K562 (cell line): ENCODE measurements around the gene MRNIP. TPM values are rescaled to one million over a fixed set of nuclear protein-coding genes. Genes with fewer than 3 reads are reported as not detected.
A peak's percentile ranks its signal among the peaks of the same experiment; 100 is the strongest.

Experiments used
- ARID4B ChIP-seq: sonication (generic); formaldehyde crosslinking; IDR thresholded peaks from 2 replicates; pipeline ENCODE4 v1.8.0; 2022; ENCODE audit warnings: mild to moderate bottlenecking, missing genetic modification reagents
- E2F4 ChIP-seq: sonication (generic); formaldehyde crosslinking; IDR thresholded peaks from 2 replicates; pipeline ENCODE4 v1.8.0; 2022; ENCODE audit warnings: mild to moderate bottlenecking, low read depth, missing genetic modification reagents
- HBP1 ChIP-seq: fragments of 450-650 bp; formaldehyde crosslinking; IDR thresholded peaks from 2 replicates; pipeline ENCODE4 v1.4.0; 2022; ENCODE audit warnings: missing genetic modification characterization
- HMG20B ChIP-seq: fragments of 250-450 bp; sonication (Bioruptor Pico); IDR thresholded peaks from 2 replicates; pipeline ENCODE4 v1.5.0; 2021; ENCODE audit warnings: mild to moderate bottlenecking
- MEF2A ChIP-seq: IDR thresholded peaks from 2 replicates; pipeline ENCODE4 v1.6.1; 2011; ENCODE audit warnings: low read depth, mild to moderate bottlenecking, low read length, moderate library complexity; ENCODE audit not compliant: control insufficient read depth
- NCOA6 ChIP-seq: fragments of 450-650 bp; IDR thresholded peaks from 2 replicates; pipeline ENCODE4 v1.6.1; 2017; ENCODE audit warnings: mild to moderate bottlenecking
- PRPF4 ChIP-seq: fragments of 200-400 bp; formaldehyde crosslinking; IDR thresholded peaks from one replicate; pipeline ENCODE4 v1.6.1; 2017; ENCODE audit warnings: low read length, low read depth, mild to moderate bottlenecking; ENCODE audit not compliant: insufficient read depth, poor library complexity, severe bottlenecking
- RBM14 ChIP-seq: fragments of 200-400 bp; formaldehyde crosslinking; IDR thresholded peaks from 2 replicates; pipeline ENCODE4 v1.6.1; 2018; ENCODE audit warnings: low read depth, mild to moderate bottlenecking, low read length, moderate library complexity, borderline replicate concordance; ENCODE audit not compliant: insufficient read depth
- RBM25 ChIP-seq: fragments of 200-400 bp; formaldehyde crosslinking; IDR thresholded peaks from 2 replicates; pipeline ENCODE4 v1.6.1; 2018; ENCODE audit warnings: low read length, low read depth, moderate library complexity; ENCODE audit not compliant: severe bottlenecking
- RCOR1 ChIP-seq, 2 experiments: IDR thresholded peaks; 2 replicates each; pipeline ENCODE4 v1.6.1; 2012; ENCODE audit warnings: low read depth in 2 of 2, low read length in 2 of 2, borderline replicate concordance in 1 of 2, improper control_type of control experiment in 1 of 2
- SMAD1 ChIP-seq: fragments of 150-350 bp; IDR thresholded peaks from 2 replicates; pipeline ENCODE4 v1.6.1; 2014; ENCODE audit warnings: low read length, low read depth; ENCODE audit not compliant: partially characterized antibody
- STAT5B ChIP-seq: fragments of 250-450 bp; sonication (Bioruptor Pico); IDR thresholded peaks from 2 replicates; pipeline ENCODE4 v1.8.0; 2021; ENCODE audit warnings: mild to moderate bottlenecking, inconsistent platforms
- TGIF2 ChIP-seq: sonication (generic); formaldehyde crosslinking; IDR thresholded peaks from 2 replicates; pipeline ENCODE4 v1.8.1; 2022; ENCODE audit warnings: mild to moderate bottlenecking, missing genetic modification reagents, moderate library complexity
- ZBTB12 ChIP-seq: fragments of 250-450 bp; sonication (Bioruptor Pico); IDR thresholded peaks from 2 replicates; pipeline ENCODE4 v1.4.0; 2020
- ZFPM2 ChIP-seq: fragments of 250-450 bp; sonication (Bioruptor Pico); IDR thresholded peaks from 2 replicates; pipeline ENCODE4 v1.5.1; 2022; ENCODE audit warnings: mild to moderate bottlenecking
- ZNF146 ChIP-seq: IDR thresholded peaks from one replicate; pipeline ENCODE4 v1.6.1; 2018; ENCODE audit warnings: missing compliant biosample characterization; ENCODE audit not compliant: unreplicated experiment
- ZNF512 ChIP-seq: IDR thresholded peaks from 2 replicates; pipeline ENCODE4 v1.6.1; 2016; ENCODE audit warnings: missing genetic modification characterization, missing compliant biosample characterization
- polyA plus RNA-seq, 8 experiments: library from polyadenylated mRNA; depleted of rRNA in 4 of 8; stranded (reverse) in 5 of 8; unstranded in 3 of 8; fragments of >200 nt; fragmentation: Nextera tagmentation in 2 of 8; fragmentation: Illumina TruSeq in 1 of 8; extraction: Ambion mirVana in 2 of 8; extraction: Trizol in 1 of 8; gene quantifications; 2 replicates each; pipeline versions ENCODE4 v1.2.1 to v1.2.3, GENCODE V29; 2011 to 2014; ENCODE audit warnings: inconsistent platforms in 1 of 8, missing spikeins in 1 of 8
- total RNA-seq, 7 experiments: library from RNA; depleted of rRNA in 6 of 7; stranded (reverse); fragments of >200 nt in 6 of 7; fragmentation: Illumina TruSeq in 2 of 7; extraction: Trizol in 2 of 7; gene quantifications; 2 replicates each; pipeline versions ENCODE4 v1.2.1 to v1.2.3, GENCODE V29; 2011 to 2021; ENCODE audit warnings: low replicate concordance in 1 of 7

MRNIP gene
- total and polyA plus RNA-seq, 9 of the 15 experiments (the other 6 are each of a cell fraction or from before 2014, with no cell fraction given), result 3.6 to 39.0 (median 16.8) TPM

- TF ChIP-seq RCOR1 (IDR thresholded peaks at IDR 0.05; ENCODE audit: borderline replicate concordance in 1 of 2, low read depth in 2 of 2, low read length in 2 of 2) (no peak), SMAD1 (no peak), ZFPM2 (CRISPR knock-in tag) (no peak), E2F4 (CRISPR knock-in tag) (no peak), NCOA6 (no peak), STAT5B (CRISPR knock-in tag) (no peak), HMG20B (no peak), MEF2A (0 out of 2 replicates have a peak, but pooled peaks have one; percentile 0), ARID4B (CRISPR knock-in tag) (peak; percentile 73), HBP1 (peak; percentile 88), RBM14 (no peak), ZBTB12 (CRISPR knock-in tag) (peak; percentile 56; the same call in 1 of the 2 replicates), PRPF4 (no peak), ZNF512 (tag) (no peak), TGIF2 (no peak), ZNF146 (CRISPR knock-in tag) (no peak), RBM25 (no peak)
Observed at GRCh38 chr5:179819296-179820126, 39.1 kb downstream of the MRNIP start (continued).
